IMR-90 (cell line): ENCODE results near the gene CGN. TPM values are rescaled to one million over a fixed set of nuclear protein-coding genes. Genes with fewer than 3 reads are reported as not detected.

Experiments used
- ATAC-seq: fragments of 200-7000 bp; cut with Tn5 transposase; 2 replicates; pipeline ENCODE4 v1.9.1; 2020; ENCODE audit warnings: low read depth, mild to moderate bottlenecking, moderate library complexity
- BruUV-seq: library from RNA; stranded (reverse); fragments of 400-500 nt; replicated peaks from 2 replicates; lab custom pipeline; 2021; lab: Mats Ljungman, UMichigan
- CTCF ChIA-PET: fragments of 300-600 bp; formaldehyde crosslinking; extraction: SDS; loops from one replicate; lab custom pipeline; 2021; ENCODE audit warnings: antibody characterized with exemption; lab: Yijun Ruan, JAX
- POLR2A ChIA-PET: fragments of 300-600 bp; sonication (Branson Sonifier 250); formaldehyde crosslinking; loops from one replicate; lab custom pipeline; 2022; ENCODE audit warnings: antibody characterized with exemption; ENCODE audit not compliant: unreplicated experiment; lab: Charles Lee
- DNase-seq: peaks from one replicate; pipeline ENCODE4 v3.0.0; 2013
- H2AFZ ChIP-seq: replicated peaks from 2 replicates; pipeline ENCODE3; 2013; ENCODE audit warnings: low read length, mild to moderate bottlenecking; ENCODE audit not compliant: poor library complexity
- H2AK5ac ChIP-seq: 2 replicates; pipeline ENCODE4 v1.6.1; 2013; ENCODE audit warnings: low read depth, low read length, inconsistent platforms
- H2AK9ac ChIP-seq: replicated peaks from 2 replicates; pipeline ENCODE3; 2013; ENCODE audit warnings: mild to moderate bottlenecking, low read depth, low read length, moderate library complexity; ENCODE audit not compliant: poor library complexity
- H2BK120ac ChIP-seq: 2 replicates; pipeline ENCODE4 v1.6.1; 2013; ENCODE audit warnings: low read depth, low read length, inconsistent platforms
- H2BK15ac ChIP-seq: 3 replicates; pipeline ENCODE4 v1.6.1; 2013; ENCODE audit warnings: low read depth, low read length, inconsistent platforms
- H2BK20ac ChIP-seq: 2 replicates; pipeline ENCODE4 v1.6.1; 2013; ENCODE audit warnings: low read depth, mild to moderate bottlenecking, inconsistent platforms, low read length, moderate library complexity
- H2BK5ac ChIP-seq: 2 replicates; pipeline ENCODE4 v1.6.1; 2013; ENCODE audit warnings: mild to moderate bottlenecking, low read depth, low read length, inconsistent platforms; ENCODE audit not compliant: poor library complexity, severe bottlenecking
- H3K14ac ChIP-seq: replicated peaks from 2 replicates; pipeline ENCODE4 v1.6.1; 2013; ENCODE audit warnings: low read depth, low read length, inconsistent platforms
- H3K18ac ChIP-seq: 2 replicates; pipeline ENCODE4 v1.6.1; 2013; ENCODE audit warnings: low read depth, low read length, control low read depth
- H3K23ac ChIP-seq: 2 replicates; pipeline ENCODE4 v1.6.1; 2013; ENCODE audit warnings: low read depth, low read length, inconsistent platforms
- H3K27ac ChIP-seq: 2 replicates; pipeline ENCODE4 v1.5.1; 2013; ENCODE audit warnings: mild to moderate bottlenecking, control low read depth, low read length; ENCODE audit not compliant: insufficient read depth
- H3K27me3 ChIP-seq: 2 replicates; pipeline ENCODE4 v1.6.1; 2013; ENCODE audit warnings: low read length; ENCODE audit not compliant: control insufficient read depth, insufficient read depth
- H3K36me3 ChIP-seq: 2 replicates; pipeline ENCODE4 v1.6.1; 2013; ENCODE audit warnings: low read length, mixed read lengths; ENCODE audit not compliant: control insufficient read depth, insufficient read depth
- H3K4ac ChIP-seq: 2 replicates; pipeline ENCODE4 v1.6.1; 2013; ENCODE audit warnings: low read depth, low read length, inconsistent platforms
- H3K4me1 ChIP-seq: 2 replicates; pipeline ENCODE4 v1.6.1; 2013; ENCODE audit warnings: low read length, mixed read lengths; ENCODE audit not compliant: control insufficient read depth, insufficient read depth
- H3K4me2 ChIP-seq: 2 replicates; pipeline ENCODE4 v1.6.1; 2013; ENCODE audit warnings: low read depth, mild to moderate bottlenecking, control low read depth, low read length, moderate library complexity
- H3K4me3 ChIP-seq: 2 replicates; pipeline ENCODE4 v1.5.1; 2013; ENCODE audit warnings: low read depth, mild to moderate bottlenecking, control low read depth, low read length, moderate library complexity; ENCODE audit not compliant: insufficient read depth
- H3K56ac ChIP-seq: 2 replicates; pipeline ENCODE4 v1.6.1; 2013; ENCODE audit warnings: low read length, inconsistent platforms; ENCODE audit not compliant: insufficient read depth; ENCODE audit errors: extremely low read depth
- H3K79me1 ChIP-seq, 2 experiments: 2 replicates each; pipeline ENCODE4 v1.6.1; 2013; ENCODE audit warnings: low read length in 2 of 2, inconsistent platforms in 1 of 2, low read depth in 1 of 2
- H3K9ac ChIP-seq: 2 replicates; pipeline ENCODE4 v1.6.1; 2013; ENCODE audit warnings: low read depth, low read length, control low read depth
- H3K9me1 ChIP-seq: 2 replicates; pipeline ENCODE4 v1.6.1; 2013; ENCODE audit warnings: low read length, inconsistent platforms; ENCODE audit not compliant: insufficient read depth
- H3K9me3 ChIP-seq: 2 replicates; pipeline ENCODE4 v1.6.1; 2013; ENCODE audit warnings: low read length; ENCODE audit not compliant: control insufficient read depth, insufficient read depth
- H4K20me1 ChIP-seq: 2 replicates; pipeline ENCODE4 v1.6.1; 2013; ENCODE audit warnings: low read length, inconsistent platforms; ENCODE audit not compliant: insufficient read depth
- H4K5ac ChIP-seq: 2 replicates; pipeline ENCODE4 v1.6.1; 2013; ENCODE audit warnings: mild to moderate bottlenecking, low read depth, low read length, control low read depth
- H4K8ac ChIP-seq, 2 experiments: 2 replicates each; pipeline ENCODE4 v1.6.1; 2013; ENCODE audit warnings: low read depth in 2 of 2, low read length in 2 of 2, control low read depth in 1 of 2, inconsistent platforms in 1 of 2
- H4K91ac ChIP-seq: 2 replicates; pipeline ENCODE4 v1.6.1; 2013; ENCODE audit warnings: low read depth, low read length, inconsistent platforms; ENCODE audit not compliant: insufficient read depth
- CHD1 ChIP-seq: IDR thresholded peaks from 2 replicates; pipeline ENCODE4 v1.6.1; 2012; ENCODE audit warnings: low read depth, low read length, improper control_type of control experiment
- MAFK ChIP-seq: IDR thresholded peaks from 2 replicates; pipeline ENCODE4 v1.6.1; 2012; ENCODE audit warnings: low read depth, low read length, improper control_type of control experiment
- MAZ ChIP-seq: IDR thresholded peaks from 2 replicates; pipeline ENCODE4 v1.6.1; 2012; ENCODE audit warnings: low read depth, mild to moderate bottlenecking, low read length, improper control_type of control experiment, moderate library complexity, borderline replicate concordance
- WGBS, 2 experiments: methylation state at CpG; one replicate each; pipeline versions ENCODE4 v1.1.5 to v1.1.7; 2013; ENCODE audit warnings: missing lambda C conversion rate in 2 of 2; ENCODE audit not compliant: insufficient read length in 1 of 2; ENCODE audit errors: extremely low coverage in 2 of 2; 5-methylcytosine and 5-hydroxymethylcytosine counted together
- dilution Hi-C: fragments of 300-500 bp; cut with HindIII; formaldehyde crosslinking; loops from one replicate; pipeline ENCODE4 v1.14.3; 2018; ENCODE audit warnings: low sequenced_read_pairs; ENCODE audit not compliant: unreplicated experiment
- in situ Hi-C: fragments of 300-500 bp; cut with MboI; formaldehyde crosslinking; loops from 3 replicates; pipeline ENCODE4 v1.14.3; 2019; ENCODE audit warnings: low sequenced_read_pairs, inconsistent platforms, mixed read lengths
- intact Hi-C: fragments of 100-400 bp; cut with micrococcal nuclease; formaldehyde crosslinking; loops from 2 replicates; pipeline ENCODE4 v1.10.0; 2022
- polyA plus RNA-seq, 3 experiments: library from polyadenylated mRNA; depleted of rRNA; stranded (reverse); fragments of >200 nt; gene quantifications; 2 replicates each; pipeline ENCODE4 v1.2.3, GENCODE V29; 2012; ENCODE audit warnings: low replicate concordance in 1 of 3
- total RNA-seq: library from RNA; depleted of rRNA; stranded (reverse); fragments of >200 nt; gene quantifications from 2 replicates; pipeline ENCODE4 v1.2.3, GENCODE V29; 2012
- TF ChIP-seq, protein P1 (sequence below): fragments of 150-350 bp; IDR thresholded peaks from 2 replicates; pipeline ENCODE4 v1.6.1; 2017; ENCODE audit warnings: mild to moderate bottlenecking, antibody characterized with exemption, low read length, low read depth

The CGN gene
- total and polyA plus RNA-seq, 2 of the 4 experiments (the other 2 are of a cell fraction), result 0.34 to 0.36 TPM

DNA sequence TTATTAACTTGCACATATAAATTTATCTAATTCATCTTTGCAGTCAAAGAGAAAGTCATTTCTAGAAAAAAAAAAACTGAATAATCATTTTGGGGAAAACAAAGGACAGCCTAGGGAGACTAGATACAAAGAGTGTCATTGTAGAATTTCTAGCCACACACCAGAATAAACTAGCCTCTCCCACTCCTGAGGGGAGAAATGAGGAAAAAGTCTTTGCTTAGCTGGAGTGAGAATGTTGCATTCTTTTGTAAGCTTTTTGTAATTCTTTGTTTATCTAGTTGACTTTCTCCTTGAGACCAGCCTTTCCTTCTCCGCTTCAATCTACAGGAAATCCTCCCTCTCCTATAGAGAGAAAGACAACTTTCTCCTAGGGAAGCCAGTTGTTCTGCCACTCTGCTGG, 15.9 kb upstream of the CGN start:
- Histone ChIP-seq H3K4ac (no peak overlapping the region), H3K56ac (no peak overlapping the region), H2AK5ac (no peak overlapping the region), H3K4me3 (no peak overlapping the region), H2BK5ac (no peak overlapping the region), H2AFZ (no peak overlapping the region), H3K27ac (no peak overlapping the region), H4K5ac (no peak overlapping the region), H3K4me2 (no peak overlapping the region), H2AK9ac (no peak overlapping the region), H2BK120ac (no peak overlapping the region), H3K9me1 (peaks cover 3% of the 10 kb centered on the region; the same call in 1 of the 2 replicates), H4K91ac (no peak overlapping the region), H3K4me1 (peaks cover 3% of the 10 kb centered on the region), H3K79me1 (no peaks in the 10 kb centered on the region), H3K27me3 (peaks cover 12% of the 10 kb centered on the region), H4K20me1 (no peaks in the 10 kb centered on the region), H3K18ac (no peak overlapping the region), H3K9ac (no peak overlapping the region), H3K14ac (no peak overlapping the region), H2BK20ac (no peak overlapping the region), H3K23ac (no peak overlapping the region), H4K8ac (no peak overlapping the region), H3K36me3 (no peaks in the 10 kb centered on the region), H3K9me3 (no peaks in the 10 kb centered on the region), H2BK15ac (no peak overlapping the region)
- no CpG with 5 or more reads among the region's 1 CpG for WGBS, 2 experiments
- ChIA-PET CTCF (interaction anchor here (0.8 kb wide), 1 partner anchor 10 kb away, joined by 3 read pairs; no protein-coding TSS in a partner anchor), POLR2A (no interaction called here)
- in situ Hi-C loops (no loop called here), dilution Hi-C loops (no loop called here), intact Hi-C loops (no loop called here)
- DNase-seq, result no peak
- BruUV-seq, result no TSS peak
- peak; percentile 54 for ATAC-seq
- no peak for TF ChIP-seq MAFK
- TF ChIP-seq CHD1, result no peak
- TF ChIP-seq MAZ, result no peak
- TF ChIP-seq, protein P1, sequence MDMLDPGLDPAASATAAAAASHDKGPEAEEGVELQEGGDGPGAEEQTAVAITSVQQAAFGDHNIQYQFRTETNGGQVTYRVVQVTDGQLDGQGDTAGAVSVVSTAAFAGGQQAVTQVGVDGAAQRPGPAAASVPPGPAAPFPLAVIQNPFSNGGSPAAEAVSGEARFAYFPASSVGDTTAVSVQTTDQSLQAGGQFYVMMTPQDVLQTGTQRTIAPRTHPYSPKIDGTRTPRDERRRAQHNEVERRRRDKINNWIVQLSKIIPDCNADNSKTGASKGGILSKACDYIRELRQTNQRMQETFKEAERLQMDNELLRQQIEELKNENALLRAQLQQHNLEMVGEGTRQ, result no peak
